Measurements from ENCODE around the gene TECTB.

Gene TECTB

GRCh38 chr10:112259688-112260087 is 23.5 kb upstream of the TECTB start:
- H3K4me3 Mint-ChIP-seq: no peak overlapping the region
- H3K27me3 Mint-ChIP-seq: no peaks in the 10 kb centered on the region

GRCh38 chr10:112260831-112261230 is 22.4 kb upstream of the TECTB start:
- Mint-ChIP-seq H3K36me3 (no peaks in the 10 kb centered on the region), H3K4me1 (no peaks in the 10 kb centered on the region), H3K27ac (no peak overlapping the region), H3K9me3 (no peaks in the 10 kb centered on the region), H3K27me3 (no peaks in the 10 kb centered on the region), H3K4me3 (no peak overlapping the region)
- no peak for ATAC-seq

More at GRCh38 chr10:112259688-112260087, 23.5 kb upstream of the TECTB start:
- no peaks in the 10 kb centered on the region for H3K4me1 Mint-ChIP-seq
- H3K9me3 Mint-ChIP-seq: no peaks in the 10 kb centered on the region
- ATAC-seq: no peak
- no peak overlapping the region for H3K27ac Mint-ChIP-seq
- H3K36me3 Mint-ChIP-seq: no peaks in the 10 kb centered on the region

- Mint-ChIP-seq H3K4me1 (no peaks in the 10 kb centered on the region), H3K4me3 (no peak overlapping the region), H3K36me3 (no peaks in the 10 kb centered on the region), H3K27me3 (no peaks in the 10 kb centered on the region), H3K27ac (no peak overlapping the region), H3K9me3 (no peaks in the 10 kb centered on the region)
- ATAC-seq: no peak
Observed at GRCh38 chr10:112261281-112261822, 21.8 kb upstream of the TECTB start.

GRCh38 chr10:112262546-112262945 is 20.7 kb upstream of the TECTB start:
- Mint-ChIP-seq H3K36me3 (no peaks in the 10 kb centered on the region), H3K27ac (no peak overlapping the region), H3K9me3 (no peaks in the 10 kb centered on the region), H3K4me1 (no peaks in the 10 kb centered on the region), H3K27me3 (no peaks in the 10 kb centered on the region), H3K4me3 (no peak overlapping the region)
- ATAC-seq: no peak

DNA sequence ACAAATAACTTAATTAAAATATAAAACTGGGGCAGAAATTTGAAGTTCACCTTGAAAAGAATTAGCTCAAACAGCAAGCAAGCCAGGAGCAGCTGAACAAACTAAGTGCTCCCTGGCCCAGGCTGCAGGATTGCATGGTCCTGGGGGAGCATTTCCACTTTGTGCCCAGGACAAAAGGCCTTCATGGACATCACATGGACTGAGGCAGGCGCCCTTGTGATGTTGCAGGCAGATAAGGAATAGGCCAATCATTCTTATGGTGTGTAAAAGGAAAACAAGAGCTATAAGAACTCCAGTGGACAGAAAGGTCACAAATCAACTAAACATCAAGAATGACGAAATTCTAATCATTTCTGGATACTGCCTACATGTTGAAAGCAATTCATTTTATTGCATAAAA is 17.5 kb upstream of the TECTB start:
- no peak for ATAC-seq
- H3K4me3 Mint-ChIP-seq: no peak overlapping the region
- no peak overlapping the region for H3K27ac Mint-ChIP-seq
- H3K36me3 Mint-ChIP-seq: no peaks in the 10 kb centered on the region
- H3K27me3 Mint-ChIP-seq: no peaks in the 10 kb centered on the region
- H3K4me1 Mint-ChIP-seq: no peaks in the 10 kb centered on the region
- no peaks in the 10 kb centered on the region for H3K9me3 Mint-ChIP-seq

DNA sequence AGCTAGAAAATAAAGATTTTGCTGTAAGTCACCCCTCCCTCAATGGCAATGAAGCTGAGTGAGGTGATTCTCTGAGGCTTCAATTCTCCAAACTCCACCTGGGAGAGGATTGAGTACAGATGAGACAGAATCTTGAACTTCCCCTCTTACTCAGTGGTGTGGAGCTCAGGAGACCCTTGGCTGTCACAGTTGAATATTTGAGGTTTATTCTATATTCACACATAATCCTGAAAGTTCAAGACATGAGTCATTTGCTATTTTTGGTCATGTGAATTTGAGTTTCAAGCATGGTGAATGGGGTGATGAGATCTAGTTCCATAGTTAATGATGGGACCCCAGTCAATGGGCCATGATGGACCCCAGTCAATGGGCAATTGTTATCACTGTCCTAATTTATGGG is 13.9 kb upstream of the TECTB start:
- H3K4me1 Mint-ChIP-seq: no peaks in the 10 kb centered on the region
- H3K9me3 Mint-ChIP-seq: no peaks in the 10 kb centered on the region
- no peaks in the 10 kb centered on the region for H3K36me3 Mint-ChIP-seq
- no peak overlapping the region for H3K27ac Mint-ChIP-seq
- no peaks in the 10 kb centered on the region for H3K27me3 Mint-ChIP-seq
- ATAC-seq: no peak
- no peak overlapping the region for H3K4me3 Mint-ChIP-seq

GRCh38 chr10:112271982-112272381 is 11.2 kb upstream of the TECTB start:
- Mint-ChIP-seq H3K27ac (no peak overlapping the region), H3K36me3 (no peaks in the 10 kb centered on the region), H3K4me3 (no peak overlapping the region), H3K4me1 (no peaks in the 10 kb centered on the region), H3K9me3 (no peaks in the 10 kb centered on the region), H3K27me3 (no peaks in the 10 kb centered on the region)
- no peak for ATAC-seq

GRCh38 chr10:112274831-112275230 is 8.4 kb upstream of the TECTB start:
- Mint-ChIP-seq H3K4me1 (peaks cover 6% of the 10 kb centered on the region), H3K27me3 (no peaks in the 10 kb centered on the region), H3K36me3 (no peaks in the 10 kb centered on the region), H3K27ac (no peak overlapping the region), H3K9me3 (no peaks in the 10 kb centered on the region), H3K4me3 (no peak overlapping the region)
- ATAC-seq: peak; percentile 36

DNA sequence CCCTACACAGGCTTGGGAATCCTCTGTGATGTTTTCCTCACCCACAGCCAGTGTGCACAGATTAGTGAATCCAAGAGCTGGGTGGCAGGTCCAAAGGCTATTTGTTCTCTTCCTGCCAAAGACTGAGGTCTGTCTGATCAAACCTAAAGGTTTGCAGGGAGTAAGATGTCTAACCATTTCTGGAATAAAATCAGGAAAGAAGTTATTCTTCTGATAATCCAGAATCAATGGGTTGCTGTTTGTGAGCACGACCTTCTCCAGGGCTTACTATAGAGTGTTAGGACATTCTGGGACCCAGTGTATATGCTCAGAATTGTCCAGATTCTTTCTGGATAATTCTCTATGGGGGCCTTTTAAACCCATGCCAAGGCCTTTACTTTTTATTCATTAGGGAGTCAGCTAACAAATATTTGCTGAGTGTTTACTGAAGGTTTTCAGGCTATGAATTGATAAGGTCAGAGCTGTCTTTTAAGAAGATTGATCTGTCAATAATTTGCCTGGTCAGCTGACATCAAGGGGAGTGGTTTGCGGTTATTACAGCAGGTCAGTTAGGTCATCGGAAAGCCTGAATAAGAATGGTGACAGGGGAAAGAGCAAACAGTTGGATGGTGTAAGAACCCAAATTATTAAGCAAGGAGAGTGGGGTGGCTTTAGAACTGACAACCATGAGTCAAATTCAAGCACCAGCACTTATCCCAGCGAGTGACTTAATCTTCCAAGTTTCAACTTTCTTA is 7.5 kb upstream of the TECTB start:
- Mint-ChIP-seq H3K27ac (no peak overlapping the region), H3K36me3 (no peaks in the 10 kb centered on the region), H3K4me1 (peaks cover 6% of the 10 kb centered on the region), H3K9me3 (no peaks in the 10 kb centered on the region), H3K4me3 (no peak overlapping the region), H3K27me3 (no peaks in the 10 kb centered on the region)
- ATAC-seq: no peak

GRCh38 chr10:112278871-112279270 is 4.3 kb upstream of the TECTB start:
- Mint-ChIP-seq H3K4me1 (peaks cover 6% of the 10 kb centered on the region), H3K4me3 (no peak overlapping the region), H3K27ac (no peak overlapping the region), H3K9me3 (peaks cover 2% of the 10 kb centered on the region), H3K27me3 (no peaks in the 10 kb centered on the region), H3K36me3 (no peaks in the 10 kb centered on the region)
- no peak for ATAC-seq

GRCh38 chr10:112279433-112279832 is 3.8 kb upstream of the TECTB start:
- peaks cover 6% of the 10 kb centered on the region for H3K4me1 Mint-ChIP-seq
- ATAC-seq: no peak
- no peaks in the 10 kb centered on the region for H3K36me3 Mint-ChIP-seq
- no peaks in the 10 kb centered on the region for H3K27me3 Mint-ChIP-seq
- H3K9me3 Mint-ChIP-seq: peaks cover 2% of the 10 kb centered on the region
- H3K4me3 Mint-ChIP-seq: no peak overlapping the region
- no peak overlapping the region for H3K27ac Mint-ChIP-seq

- Mint-ChIP-seq H3K27me3 (no peaks in the 10 kb centered on the region), H3K36me3 (no peaks in the 10 kb centered on the region), H3K4me3 (no peak overlapping the region), H3K27ac (no peak overlapping the region), H3K9me3 (peaks cover 2% of the 10 kb centered on the region), H3K4me1 (peaks cover 6% of the 10 kb centered on the region)
- ATAC-seq: no peak
Observed at GRCh38 chr10:112280205-112280921, 2.8 kb upstream of the TECTB start.

- no peaks in the 10 kb centered on the region for H3K36me3 Mint-ChIP-seq
- H3K9me3 Mint-ChIP-seq: peaks cover 2% of the 10 kb centered on the region
- H3K4me1 Mint-ChIP-seq: peaks cover 6% of the 10 kb centered on the region
- no peaks in the 10 kb centered on the region for H3K27me3 Mint-ChIP-seq
- no peak for ATAC-seq
- H3K27ac Mint-ChIP-seq: no peak overlapping the region
- no peak overlapping the region for H3K4me3 Mint-ChIP-seq
Observed at GRCh38 chr10:112282086-112282485, 1.1 kb upstream of the TECTB start.

DNA sequence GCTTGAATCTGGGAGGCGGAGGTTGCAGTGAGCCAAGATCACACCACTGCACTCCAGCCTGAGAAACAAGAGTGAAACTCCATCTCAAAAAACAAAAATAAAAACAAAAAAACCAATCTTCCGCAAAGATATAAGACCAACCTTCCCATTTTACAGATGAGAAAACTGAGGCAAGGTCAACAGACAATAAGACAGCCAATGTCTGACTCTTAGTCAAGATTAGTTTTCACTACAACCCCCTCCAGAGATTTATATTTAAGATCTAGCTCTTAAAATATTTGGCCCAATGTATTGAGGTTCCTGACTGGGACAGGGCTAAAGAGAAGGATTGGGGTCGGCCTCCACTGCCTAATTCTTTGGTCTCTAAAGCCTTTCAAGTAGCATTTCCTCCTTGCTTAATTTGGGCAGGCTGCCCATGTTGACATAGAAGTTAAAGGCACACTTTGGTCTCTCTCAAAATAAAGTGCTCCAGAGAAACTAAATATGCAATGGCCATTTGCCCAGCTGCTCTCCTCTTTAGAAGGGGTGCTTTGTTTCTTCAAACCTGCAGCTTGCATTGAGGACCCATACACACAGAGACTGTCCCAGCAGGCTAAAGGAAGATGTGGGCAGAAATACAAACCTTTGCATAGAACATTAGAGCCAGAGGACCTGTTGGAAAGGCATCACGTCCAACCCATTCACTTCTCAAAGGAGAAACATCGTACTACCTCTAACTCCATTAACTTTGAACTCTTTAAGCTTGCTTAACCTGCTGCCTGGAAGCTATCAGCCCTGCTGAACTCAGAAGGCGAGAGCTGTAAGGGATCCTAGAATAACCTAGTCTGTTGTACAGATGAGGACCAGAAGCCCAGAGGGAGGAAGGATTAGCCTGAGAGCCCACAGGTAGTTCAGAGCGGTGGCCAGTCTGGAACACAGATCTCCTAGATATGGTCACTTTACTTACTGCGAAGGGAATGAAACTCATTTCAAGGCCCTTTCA is 3.9 kb downstream of the TECTB start:
- Mint-ChIP-seq H3K27me3 (no peaks in the 10 kb centered on the region), H3K9me3 (peaks cover under 1% of the 10 kb centered on the region), H3K4me3 (no peak overlapping the region), H3K4me1 (no peaks in the 10 kb centered on the region), H3K36me3 (no peaks in the 10 kb centered on the region), H3K27ac (no peak overlapping the region)
- ATAC-seq: no peak

GRCh38 chr10:112287844-112288243 is 4.6 kb downstream of the TECTB start:
- Mint-ChIP-seq H3K27me3 (peaks cover 5% of the 10 kb centered on the region), H3K4me3 (no peak overlapping the region), H3K27ac (no peak overlapping the region)

More at GRCh38 chr10:112287844-112288243, 4.6 kb downstream of the TECTB start:
- no peaks in the 10 kb centered on the region for H3K4me1 Mint-ChIP-seq
- no peak for ATAC-seq
- no peaks in the 10 kb centered on the region for H3K36me3 Mint-ChIP-seq
- H3K9me3 Mint-ChIP-seq: no peaks in the 10 kb centered on the region
